Measurements from ENCODE around the gene ZNF273.

DNA sequence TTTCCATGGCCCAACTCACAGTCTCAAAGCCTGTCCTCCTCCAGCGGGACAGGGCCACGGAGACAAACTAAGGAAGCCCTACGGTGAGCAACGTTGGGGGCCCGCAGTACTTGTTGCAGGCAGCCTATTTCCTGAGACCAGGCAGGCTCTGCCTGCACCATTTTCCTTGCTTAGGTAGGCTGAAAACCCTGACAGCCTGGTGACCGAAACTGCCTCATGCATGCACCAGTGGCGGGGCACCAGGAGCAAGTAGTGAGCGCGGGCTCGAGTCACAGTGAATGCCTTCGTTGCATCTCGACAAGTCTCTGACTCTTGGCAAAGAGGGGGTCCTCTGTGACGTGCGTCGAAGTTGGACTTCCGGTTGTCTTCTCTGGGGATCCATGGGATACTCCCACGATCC lies 23.3 kb upstream of the ZNF273 start:
- TF ChIP-seq EZH2 (IDR thresholded peaks at IDR 0.05): no peak
- TF ChIP-seq, protein P1, sequence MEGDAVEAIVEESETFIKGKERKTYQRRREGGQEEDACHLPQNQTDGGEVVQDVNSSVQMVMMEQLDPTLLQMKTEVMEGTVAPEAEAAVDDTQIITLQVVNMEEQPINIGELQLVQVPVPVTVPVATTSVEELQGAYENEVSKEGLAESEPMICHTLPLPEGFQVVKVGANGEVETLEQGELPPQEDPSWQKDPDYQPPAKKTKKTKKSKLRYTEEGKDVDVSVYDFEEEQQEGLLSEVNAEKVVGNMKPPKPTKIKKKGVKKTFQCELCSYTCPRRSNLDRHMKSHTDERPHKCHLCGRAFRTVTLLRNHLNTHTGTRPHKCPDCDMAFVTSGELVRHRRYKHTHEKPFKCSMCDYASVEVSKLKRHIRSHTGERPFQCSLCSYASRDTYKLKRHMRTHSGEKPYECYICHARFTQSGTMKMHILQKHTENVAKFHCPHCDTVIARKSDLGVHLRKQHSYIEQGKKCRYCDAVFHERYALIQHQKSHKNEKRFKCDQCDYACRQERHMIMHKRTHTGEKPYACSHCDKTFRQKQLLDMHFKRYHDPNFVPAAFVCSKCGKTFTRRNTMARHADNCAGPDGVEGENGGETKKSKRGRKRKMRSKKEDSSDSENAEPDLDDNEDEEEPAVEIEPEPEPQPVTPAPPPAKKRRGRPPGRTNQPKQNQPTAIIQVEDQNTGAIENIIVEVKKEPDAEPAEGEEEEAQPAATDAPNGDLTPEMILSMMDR (IDR thresholded peaks at IDR 0.05 in 2 of 3, conservative IDR thresholded peaks at IDR 0.05 in 1 of 3; ENCODE audit: borderline replicate concordance in 1 of 3, insufficient read depth in 1 of 3, low read depth in 2 of 3, low read length in 2 of 3): no peak
- TF ChIP-seq CBX3 (IDR thresholded peaks at IDR 0.05; ENCODE audit: low read depth): no peak
- no peak for TF ChIP-seq CEBPB (IDR thresholded peaks at IDR 0.05; ENCODE audit: low read depth)
- TF ChIP-seq, protein P2, sequence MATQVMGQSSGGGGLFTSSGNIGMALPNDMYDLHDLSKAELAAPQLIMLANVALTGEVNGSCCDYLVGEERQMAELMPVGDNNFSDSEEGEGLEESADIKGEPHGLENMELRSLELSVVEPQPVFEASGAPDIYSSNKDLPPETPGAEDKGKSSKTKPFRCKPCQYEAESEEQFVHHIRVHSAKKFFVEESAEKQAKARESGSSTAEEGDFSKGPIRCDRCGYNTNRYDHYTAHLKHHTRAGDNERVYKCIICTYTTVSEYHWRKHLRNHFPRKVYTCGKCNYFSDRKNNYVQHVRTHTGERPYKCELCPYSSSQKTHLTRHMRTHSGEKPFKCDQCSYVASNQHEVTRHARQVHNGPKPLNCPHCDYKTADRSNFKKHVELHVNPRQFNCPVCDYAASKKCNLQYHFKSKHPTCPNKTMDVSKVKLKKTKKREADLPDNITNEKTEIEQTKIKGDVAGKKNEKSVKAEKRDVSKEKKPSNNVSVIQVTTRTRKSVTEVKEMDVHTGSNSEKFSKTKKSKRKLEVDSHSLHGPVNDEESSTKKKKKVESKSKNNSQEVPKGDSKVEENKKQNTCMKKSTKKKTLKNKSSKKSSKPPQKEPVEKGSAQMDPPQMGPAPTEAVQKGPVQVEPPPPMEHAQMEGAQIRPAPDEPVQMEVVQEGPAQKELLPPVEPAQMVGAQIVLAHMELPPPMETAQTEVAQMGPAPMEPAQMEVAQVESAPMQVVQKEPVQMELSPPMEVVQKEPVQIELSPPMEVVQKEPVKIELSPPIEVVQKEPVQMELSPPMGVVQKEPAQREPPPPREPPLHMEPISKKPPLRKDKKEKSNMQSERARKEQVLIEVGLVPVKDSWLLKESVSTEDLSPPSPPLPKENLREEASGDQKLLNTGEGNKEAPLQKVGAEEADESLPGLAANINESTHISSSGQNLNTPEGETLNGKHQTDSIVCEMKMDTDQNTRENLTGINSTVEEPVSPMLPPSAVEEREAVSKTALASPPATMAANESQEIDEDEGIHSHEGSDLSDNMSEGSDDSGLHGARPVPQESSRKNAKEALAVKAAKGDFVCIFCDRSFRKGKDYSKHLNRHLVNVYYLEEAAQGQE (IDR thresholded peaks at IDR 0.05; ENCODE audit: low read depth): no peak
- TF ChIP-seq EGR1 (IDR thresholded peaks at IDR 0.05; ENCODE audit: low read depth): no peak
- TF ChIP-seq YY1 (IDR thresholded peaks at IDR 0.05; ENCODE audit: extremely low read depth, insufficient replicate concordance, low read depth, low read length): no peak
- TF ChIP-seq EZH2phosphoT487 (IDR thresholded peaks at IDR 0.05; ENCODE audit: borderline replicate concordance): no peak
- TF ChIP-seq POLR2A (IDR thresholded peaks at IDR 0.05; ENCODE audit: borderline replicate concordance, extremely low read depth, insufficient read depth, insufficient read length): no peak
- TF ChIP-seq ZNF274 (IDR thresholded peaks at IDR 0.05; ENCODE audit: low read depth, low read length): no peak
- TF ChIP-seq, protein P3, sequence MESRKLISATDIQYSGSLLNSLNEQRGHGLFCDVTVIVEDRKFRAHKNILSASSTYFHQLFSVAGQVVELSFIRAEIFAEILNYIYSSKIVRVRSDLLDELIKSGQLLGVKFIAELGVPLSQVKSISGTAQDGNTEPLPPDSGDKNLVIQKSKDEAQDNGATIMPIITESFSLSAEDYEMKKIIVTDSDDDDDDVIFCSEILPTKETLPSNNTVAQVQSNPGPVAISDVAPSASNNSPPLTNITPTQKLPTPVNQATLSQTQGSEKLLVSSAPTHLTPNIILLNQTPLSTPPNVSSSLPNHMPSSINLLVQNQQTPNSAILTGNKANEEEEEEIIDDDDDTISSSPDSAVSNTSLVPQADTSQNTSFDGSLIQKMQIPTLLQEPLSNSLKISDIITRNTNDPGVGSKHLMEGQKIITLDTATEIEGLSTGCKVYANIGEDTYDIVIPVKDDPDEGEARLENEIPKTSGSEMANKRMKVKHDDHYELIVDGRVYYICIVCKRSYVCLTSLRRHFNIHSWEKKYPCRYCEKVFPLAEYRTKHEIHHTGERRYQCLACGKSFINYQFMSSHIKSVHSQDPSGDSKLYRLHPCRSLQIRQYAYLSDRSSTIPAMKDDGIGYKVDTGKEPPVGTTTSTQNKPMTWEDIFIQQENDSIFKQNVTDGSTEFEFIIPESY (IDR thresholded peaks at IDR 0.05; ENCODE audit: extremely low read depth, insufficient replicate concordance, low read length): no peak
- no peak for TF ChIP-seq POLR2AphosphoS5 (IDR thresholded peaks at IDR 0.05; ENCODE audit: low read depth, low read length)
